Panc1 (cell line): Measurements from ENCODE around the gene CAMKK2. TPM values are rescaled to one million over a fixed set of nuclear protein-coding genes. Genes with fewer than 3 reads are reported as not detected.

Experiments used
- ATAC-seq: fragments of 200-7000 bp; cut with Tn5 transposase; 2 replicates; pipeline ENCODE4 v1.9.1; 2020; ENCODE audit warnings: mild to moderate bottlenecking, moderate library complexity
- BruUV-seq: library from RNA; stranded (reverse); fragments of 400-500 nt; replicated peaks from 2 replicates; lab custom pipeline; 2021; lab: Mats Ljungman, UMichigan
- CTCF ChIA-PET: fragments of 300-600 bp; sonication (Branson Sonifier 250); formaldehyde crosslinking; loops from one replicate; lab custom pipeline; 2022; ENCODE audit warnings: antibody characterized with exemption; lab: Charles Lee
- POLR2A ChIA-PET: fragments of 300-600 bp; sonication (Branson Sonifier 250); formaldehyde crosslinking; loops from one replicate; lab custom pipeline; 2022; ENCODE audit warnings: antibody characterized with exemption; lab: Charles Lee
- DNase-seq: peaks from one replicate; pipeline ENCODE4 v3.0.0-alpha.2; 2010; ENCODE audit warnings: low read depth, low spot score
- H3K27ac ChIP-seq: 2 replicates; pipeline ENCODE4 v1.5.1; 2011; ENCODE audit warnings: mild to moderate bottlenecking, low read length, inconsistent platforms
- H3K27me3 ChIP-seq: fragments of 200-500 bp; sonication (Bioruptor generic); 2 replicates; pipeline ENCODE4 v1.6.0; 2014; ENCODE audit warnings: low read length, inconsistent platforms; ENCODE audit not compliant: control insufficient read depth, insufficient read depth
- H3K36me3 ChIP-seq: fragments of 200-500 bp; sonication (Bioruptor generic); 2 replicates; pipeline ENCODE4 v1.5.1; 2014; ENCODE audit warnings: inconsistent platforms, mild to moderate bottlenecking, low read length, moderate library complexity; ENCODE audit not compliant: control insufficient read depth, insufficient read depth
- H3K4me1 ChIP-seq: 2 replicates; pipeline ENCODE4 v1.5.1; 2011; ENCODE audit warnings: inconsistent platforms, mild to moderate bottlenecking, low read length, moderate library complexity; ENCODE audit not compliant: control insufficient read depth, insufficient read depth
- H3K4me3 ChIP-seq, 2 experiments: 2 replicates each; pipeline ENCODE4 v1.5.1; 2011 to 2012; ENCODE audit warnings: low read depth in 2 of 2, low read length in 2 of 2, mild to moderate bottlenecking in 2 of 2, inconsistent platforms in 1 of 2, moderate library complexity in 1 of 2
- H3K9me3 ChIP-seq: fragments of 200-500 bp; sonication (Bioruptor generic); 2 replicates; pipeline ENCODE4 v1.5.1; 2014; ENCODE audit warnings: low read depth, mild to moderate bottlenecking, inconsistent platforms, low read length, moderate library complexity; ENCODE audit not compliant: control insufficient read depth, insufficient read depth
- CTCF ChIP-seq: fragments of 450-650 bp; IDR thresholded peaks from 2 replicates; pipeline ENCODE4 v1.5.1; 2017; ENCODE audit warnings: mild to moderate bottlenecking
- POLR2AphosphoS5 ChIP-seq: IDR thresholded peaks from 2 replicates; pipeline ENCODE4 v1.6.1; 2012; ENCODE audit warnings: mild to moderate bottlenecking, low read depth, low read length, moderate library complexity
- REST ChIP-seq, 2 experiments: IDR thresholded peaks; 2 replicates each; pipeline ENCODE4 v1.6.1; 2011 to 2012; ENCODE audit warnings: low read depth in 2 of 2, control low read depth in 1 of 2, low read length in 1 of 2, mild to moderate bottlenecking in 1 of 2, moderate library complexity in 1 of 2; ENCODE audit not compliant: insufficient read depth in 1 of 2
- SIN3A ChIP-seq: IDR thresholded peaks from 2 replicates; pipeline ENCODE4 v1.6.1; 2012; ENCODE audit warnings: low read depth, mild to moderate bottlenecking, low read length, moderate library complexity, borderline replicate concordance; ENCODE audit not compliant: insufficient read depth
- TCF7L2 ChIP-seq: IDR thresholded peaks from 2 replicates; pipeline ENCODE4 v1.6.1; 2011; ENCODE audit warnings: mild to moderate bottlenecking, low read depth, low read length, inconsistent platforms
- in situ Hi-C: cut with HindIII; loops from 2 replicates; pipeline ENCODE4 v1.10.0; 2016; ENCODE audit warnings: low sequenced_read_pairs, low pct_unique_long_range_greater_than_20kb
- intact Hi-C: fragments of 100-400 bp; cut with micrococcal nuclease; formaldehyde crosslinking; loops from one replicate; pipeline ENCODE4 v1.10.0; 2022; ENCODE audit not compliant: unreplicated experiment
- total RNA-seq: library from RNA; stranded (reverse); gene quantifications from one replicate; pipeline ENCODE4 v1.2.1, GENCODE V29; 2021; ENCODE audit not compliant: unreplicated experiment

CAMKK2 gene
- total RNA-seq, 1 experiment from 2014 or later, result 37.8 TPM

- Histone ChIP-seq H3K9me3 (no peaks in the 10 kb centered on the region), H3K27me3 (no peaks in the 10 kb centered on the region), H3K36me3 (no peaks in the 10 kb centered on the region), H3K27ac (no peak overlapping the region), H3K4me3 (no peak overlapping the region), H3K4me1 (no peaks in the 10 kb centered on the region)
- DNase-seq (no peak), ATAC-seq (no peak)
- POLR2A ChIA-PET, result no interaction called here
- intact Hi-C loops (no loop called here), in situ Hi-C loops (no loop called here)
- CTCF ChIA-PET, result no interaction called here
- BruUV-seq, result no TSS peak
- TF ChIP-seq CTCF, result no peak
- no peak for TF ChIP-seq POLR2AphosphoS5
- no peak for TF ChIP-seq TCF7L2
- no peak for TF ChIP-seq REST (IDR thresholded peaks at IDR 0.05; ENCODE audit: insufficient read depth in 1 of 2, low read depth in 2 of 2, low read length in 1 of 2)
- TF ChIP-seq SIN3A, result no peak
Observed at GRCh38 chr12:121284551-121285390, 11.7 kb downstream of the CAMKK2 start.

GRCh38 chr12:121283841-121284240 lies 12.7 kb downstream of the CAMKK2 start:
- H3K4me3 ChIP-seq, result no peak overlapping the region
- BruUV-seq, result no TSS peak
- intact Hi-C loops (no loop called here), in situ Hi-C loops (no loop called here)
- ChIA-PET CTCF (no interaction called here), POLR2A (no interaction called here)
- no peak for ATAC-seq
- H3K36me3 ChIP-seq, result no peaks in the 10 kb centered on the region
- H3K4me1 ChIP-seq, result no peaks in the 10 kb centered on the region
- no peak for TF ChIP-seq SIN3A
- no peak for TF ChIP-seq POLR2AphosphoS5
- no peak for TF ChIP-seq TCF7L2
- TF ChIP-seq REST (IDR thresholded peaks at IDR 0.05; ENCODE audit: insufficient read depth in 1 of 2, low read depth in 2 of 2, low read length in 1 of 2), result no peak
- no peak overlapping the region for H3K27ac ChIP-seq
- no peak for DNase-seq
- no peaks in the 10 kb centered on the region for H3K27me3 ChIP-seq
- no peaks in the 10 kb centered on the region for H3K9me3 ChIP-seq
